Frontal cortex (tissue), 4 donors: ENCODE measurements around the gene GUCD1. TPM values are rescaled to one million over a fixed set of nuclear protein-coding genes. Genes with fewer than 3 reads are reported as not detected.
A peak's percentile ranks its signal among the peaks of the same experiment; 100 is the strongest.
"Not testable (repeated sequence)": the region's sequence is repeated elsewhere in the genome, so short reads cannot be mapped to it uniquely, and the experiment has no call there.

Experiments used
- DNase-seq, 2 donors: peaks; one replicate each; pipeline ENCODE4 v3.0.0; 2012; ENCODE audit warnings: low spot score in 2 of 2
- FAIRE-seq: peaks from 2 replicates; lab custom pipeline; 2012; peaks lifted over from hg19 to GRCh38; lab: Jason Lieb, UNC
- total RNA-seq: library from RNA; depleted of rRNA; stranded (reverse); fragments of >200 nt; gene quantifications from one replicate; pipeline ENCODE4 v1.2.3, GENCODE V29; 2014
- donor health status: control.
- donor health status: control.
- donor health status: control.

The GUCD1 gene
- 35.1 TPM for total RNA-seq

GRCh38 chr22:24554313-24555164, at the start of gene GUCD1:
Gene GUCD1, minus strand, starts transcription at chr22:24555138. Its CDS starts 147 bp downstream, at chr22:24554991.
- no peak for DNase-seq
- FAIRE-seq, result no peak

- not testable (repeated sequence) for DNase-seq, FAIRE-seq
Observed at GRCh38 chr22:24603770-24604629, 49.1 kb upstream of the GUCD1 start.

- FAIRE-seq, DNase-seq: not testable (repeated sequence)
Observed at GRCh38 chr22:24602847-24603769, 48.2 kb upstream of the GUCD1 start, which contains the start of gene GGT1. Gene GGT1, plus strand, starts transcription at chr22:24603193. Its CDS starts 7,889 bp downstream, at chr22:24611082.

GRCh38 chr22:24602105-24602749, 47.3 kb upstream of the GUCD1 start:
- not testable (repeated sequence) for DNase-seq, FAIRE-seq

GRCh38 chr22:24601217-24602104, 46.5 kb upstream of the GUCD1 start:
- no peak for FAIRE-seq
- DNase-seq, result no peak

- FAIRE-seq, DNase-seq: not testable (repeated sequence)
Observed at GRCh38 chr22:24599958-24600715, 45.2 kb upstream of the GUCD1 start.

GRCh38 chr22:24599514-24599913, 44.6 kb upstream of the GUCD1 start:
- FAIRE-seq (no peak), DNase-seq (no peak)

- not testable (repeated sequence) for FAIRE-seq, DNase-seq
Observed at GRCh38 chr22:24597076-24597475, 42.1 kb upstream of the GUCD1 start.

- no peak for FAIRE-seq
- no peak for DNase-seq
Observed at GRCh38 chr22:24595863-24596262, 40.9 kb upstream of the GUCD1 start.

GRCh38 chr22:24595228-24595627, 40.3 kb upstream of the GUCD1 start:
- DNase-seq (no peak), FAIRE-seq (no peak)

GRCh38 chr22:24594569-24595120, 39.7 kb upstream of the GUCD1 start:
- FAIRE-seq, result no peak
- no peak for DNase-seq

- no peak for DNase-seq
- FAIRE-seq, result no peak
Observed at GRCh38 chr22:24593836-24594568, 39.1 kb upstream of the GUCD1 start.

GRCh38 chr22:24593559-24593835, 38.6 kb upstream of the GUCD1 start:
- FAIRE-seq, DNase-seq: not testable (repeated sequence)

GRCh38 chr22:24592851-24593558, 38.1 kb upstream of the GUCD1 start, which contains the start of gene LRRC75B:
Gene LRRC75B, minus strand, starts transcription at chr22:24593073. Its CDS starts 34 bp downstream, at chr22:24593039.
- FAIRE-seq (no peak), DNase-seq (peak; percentile 83 to 92)

- no peak for FAIRE-seq
- peak in 1 of 2 donors; percentile 42 for DNase-seq
Observed at GRCh38 chr22:24592058-24592850, 37.3 kb upstream of the GUCD1 start.
